NOMO-1 treated with dmso at 0.1 percent for 144 hours (cell line): ENCODE data around the gene TMEM40.
A peak's percentile ranks its signal among the peaks of the same experiment; 100 is the strongest.
"Not testable (repeated sequence)": the region's sequence is repeated elsewhere in the genome, so short reads cannot be mapped to it uniquely, and the experiment has no call there.

Source experiments
- DNase-seq: peaks from one replicate; lab custom pipeline; 2025; ENCODE audit not compliant: unreplicated experiment; lab: John Stamatoyannopoulos, UW

Gene TMEM40

DNA sequence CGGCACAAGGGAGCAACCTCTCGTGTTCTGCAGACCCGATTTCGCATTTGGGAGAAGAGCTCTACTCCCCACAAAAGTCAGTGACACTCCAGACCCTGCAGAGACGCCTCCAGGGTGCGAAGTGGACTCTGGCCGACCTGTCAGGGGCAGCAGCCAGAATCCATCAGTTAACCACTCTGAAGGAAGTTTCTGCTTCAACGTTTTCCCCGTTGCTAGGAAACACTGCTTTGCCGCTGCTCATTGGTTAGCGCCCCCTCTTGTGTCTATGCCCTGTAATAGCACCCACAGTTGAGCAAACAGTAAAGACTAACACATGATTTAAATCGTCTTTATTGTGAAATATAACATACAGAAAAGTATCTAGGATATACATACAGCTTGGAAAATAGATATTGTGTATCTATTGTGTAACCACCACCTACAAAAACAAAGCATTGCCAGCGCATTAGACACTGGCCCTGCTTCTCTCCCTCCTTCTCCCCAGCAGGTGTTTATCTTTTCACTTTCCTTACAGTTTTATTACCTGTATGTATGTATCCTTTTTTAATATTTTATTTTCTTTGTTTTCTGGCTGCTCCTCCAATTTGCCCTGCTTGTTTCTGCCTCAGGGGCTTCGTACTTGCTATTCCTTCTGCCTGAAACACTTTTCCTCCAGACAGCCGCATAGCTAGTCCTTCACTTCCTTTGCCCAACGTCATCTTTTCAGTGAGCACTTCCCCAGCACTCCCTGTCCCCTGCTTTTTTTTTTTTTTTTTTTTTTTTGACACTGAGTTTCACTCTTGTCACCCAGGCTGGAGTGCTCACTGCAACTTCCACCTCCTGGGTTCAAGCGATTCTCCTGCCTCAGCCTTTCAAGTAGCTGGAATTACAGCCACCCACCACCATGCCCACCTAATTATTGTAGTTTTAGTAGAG lies 38.8 kb downstream of the TMEM40 start:
- DNase-seq = peak; percentile 62

GRCh38 chr3:12719541-12719940 lies 39.5 kb downstream of the TMEM40 start:
- DNase-seq = no peak

DNA sequence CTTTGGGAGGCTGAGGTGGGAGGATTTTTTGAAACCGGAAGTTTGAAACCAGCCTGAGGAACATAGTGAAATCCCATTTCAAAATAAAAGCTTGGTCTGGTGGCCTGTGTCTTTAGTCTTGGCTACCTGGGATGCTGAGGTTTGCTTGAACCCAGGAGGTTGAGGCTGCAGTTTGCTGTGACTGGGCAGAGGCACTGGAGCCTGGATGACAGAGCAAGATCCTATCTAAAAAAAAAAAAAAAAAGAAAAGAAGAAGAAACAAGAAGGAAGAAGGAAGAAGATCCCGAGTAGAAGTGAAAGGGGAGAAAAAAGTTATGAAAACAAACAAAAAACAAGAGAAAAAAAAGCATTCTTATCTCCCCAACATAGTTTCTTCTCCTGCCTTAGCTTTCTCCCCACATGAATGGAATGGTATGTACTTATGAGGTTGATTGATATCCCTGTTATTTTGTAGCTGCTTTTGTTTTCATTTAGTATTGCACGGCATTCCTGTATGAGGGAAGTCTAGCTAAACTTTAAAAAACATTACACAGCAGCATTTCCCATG lies 42.4 kb downstream of the TMEM40 start:
- no peak for DNase-seq

- no peak for DNase-seq
These were observed 44.8 kb downstream of the TMEM40 start for GRCh38 chr3:12714278-12714677.

- DNase-seq = no peak
These were observed 49.0 kb downstream of the TMEM40 start for GRCh38 chr3:12710062-12710461.

DNA sequence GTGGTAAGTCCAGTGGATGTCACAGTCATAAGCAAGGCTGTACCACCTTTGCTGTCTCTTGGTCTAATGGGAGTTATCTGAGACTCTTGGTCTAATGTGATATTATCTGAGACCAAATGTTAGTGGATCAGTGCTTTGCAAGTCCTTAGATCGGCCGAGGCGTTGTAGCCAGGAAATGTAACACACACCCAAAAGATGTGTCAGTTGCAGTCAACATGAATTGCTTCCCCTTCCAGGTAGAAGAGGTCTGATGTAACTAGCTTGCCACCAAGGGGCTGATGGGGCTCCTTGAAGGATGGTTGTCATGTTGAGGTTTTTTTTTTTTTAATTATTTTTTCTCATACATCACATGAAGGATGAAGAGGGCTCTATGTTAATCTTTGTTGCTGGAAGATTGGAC lies 49.7 kb downstream of the TMEM40 start:
- no peak for DNase-seq

- no peak for DNase-seq
These were observed 50.4 kb downstream of the TMEM40 start for GRCh38 chr3:12708584-12709192.

DNA sequence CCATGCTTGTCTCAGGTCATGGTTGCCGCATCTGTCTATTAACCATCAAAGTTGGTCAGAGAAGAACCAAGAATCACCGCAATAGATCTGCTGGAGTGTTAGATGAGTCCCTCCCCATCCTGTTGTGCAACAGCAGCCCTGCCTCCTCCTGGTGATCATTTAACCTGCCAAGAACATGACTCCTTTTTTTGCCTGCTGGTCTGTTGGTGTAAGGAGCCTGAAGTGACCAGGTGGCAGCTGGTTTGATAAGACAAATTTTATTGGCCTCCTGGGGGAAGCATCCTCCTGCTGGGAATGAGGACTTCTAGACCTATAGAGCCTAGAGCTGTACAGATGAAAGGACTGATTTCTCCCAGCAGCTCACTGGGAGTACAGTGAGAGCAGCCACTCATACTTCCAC lies 51.6 kb downstream of the TMEM40 start:
- DNase-seq = peak; percentile 46

- DNase-seq = peak; percentile 42
These were observed 52.4 kb downstream of the TMEM40 start for GRCh38 chr3:12706504-12707253.

GRCh38 chr3:12705981-12706380 lies 53.1 kb downstream of the TMEM40 start:
- no peak for DNase-seq

DNA sequence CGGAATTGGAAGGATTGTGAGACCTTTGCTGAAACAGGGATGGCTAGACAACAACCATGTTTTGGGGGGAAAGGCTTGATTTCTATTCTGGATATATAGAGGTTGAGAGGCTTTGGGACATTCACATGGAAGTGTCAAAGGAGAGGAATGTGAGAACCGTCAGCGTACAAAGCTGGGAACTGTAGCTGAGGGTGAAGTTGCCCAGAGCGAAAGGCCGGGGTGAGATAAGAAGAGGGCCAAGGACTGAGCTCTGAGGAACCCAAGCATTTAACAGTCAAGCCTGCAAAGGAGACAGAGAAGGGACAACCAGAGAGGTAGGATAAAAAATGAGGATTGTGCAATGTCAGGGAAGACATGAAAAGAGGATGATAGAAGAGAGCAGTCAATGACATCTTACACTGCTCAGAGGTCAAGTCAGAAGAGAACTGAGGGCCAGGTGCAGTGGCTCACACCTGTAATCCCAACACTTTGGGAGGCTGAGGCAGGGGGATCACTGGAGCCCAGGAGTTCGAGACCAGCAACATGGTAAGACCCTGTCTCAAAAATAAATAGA lies 53.6 kb downstream of the TMEM40 start:
- DNase-seq = no peak

GRCh38 chr3:12702501-12702900 lies 56.6 kb downstream of the TMEM40 start:
- DNase-seq = no peak

- DNase-seq = not testable (repeated sequence)
These were observed 57.5 kb downstream of the TMEM40 start for GRCh38 chr3:12701601-12702000.

DNA sequence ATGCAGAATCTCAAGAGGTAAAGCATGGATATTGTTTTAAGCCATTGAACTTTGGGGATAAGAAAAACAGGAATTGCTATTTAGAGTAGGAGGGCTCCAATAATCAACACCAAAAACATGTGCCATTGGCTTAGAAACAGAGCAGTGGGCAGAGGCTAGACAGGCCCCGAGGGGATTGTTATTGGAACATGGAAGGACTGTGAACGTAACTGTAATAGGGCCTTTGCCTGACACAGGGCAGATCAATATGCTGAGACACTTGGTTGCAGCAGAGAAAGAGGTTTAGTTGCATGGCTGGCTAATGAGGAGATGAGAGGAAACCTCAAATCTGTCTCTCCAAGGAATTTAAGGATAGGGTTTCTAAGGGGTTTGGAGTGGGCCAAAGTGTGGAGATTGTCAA lies 58.3 kb downstream of the TMEM40 start:
- DNase-seq = no peak

DNA sequence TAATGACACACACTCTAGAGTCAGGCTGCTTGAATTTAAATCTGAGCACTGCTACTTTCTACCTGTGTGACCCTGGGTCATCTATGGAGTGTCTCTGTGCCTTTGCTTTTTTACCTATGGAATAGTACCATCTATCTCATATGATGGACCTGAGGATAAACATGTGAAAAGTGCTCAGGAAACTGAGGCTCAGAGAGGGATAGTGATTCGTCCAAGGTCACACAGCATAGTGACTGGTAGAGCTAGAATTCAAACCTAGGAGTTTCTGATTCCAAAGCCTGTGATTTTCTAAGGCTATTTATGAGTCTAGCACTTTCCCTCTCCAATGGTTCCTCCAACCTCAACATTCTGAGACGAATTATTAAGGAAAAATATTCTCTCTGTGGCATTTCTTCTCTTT lies 63.1 kb downstream of the TMEM40 start:
- no peak for DNase-seq

DNA sequence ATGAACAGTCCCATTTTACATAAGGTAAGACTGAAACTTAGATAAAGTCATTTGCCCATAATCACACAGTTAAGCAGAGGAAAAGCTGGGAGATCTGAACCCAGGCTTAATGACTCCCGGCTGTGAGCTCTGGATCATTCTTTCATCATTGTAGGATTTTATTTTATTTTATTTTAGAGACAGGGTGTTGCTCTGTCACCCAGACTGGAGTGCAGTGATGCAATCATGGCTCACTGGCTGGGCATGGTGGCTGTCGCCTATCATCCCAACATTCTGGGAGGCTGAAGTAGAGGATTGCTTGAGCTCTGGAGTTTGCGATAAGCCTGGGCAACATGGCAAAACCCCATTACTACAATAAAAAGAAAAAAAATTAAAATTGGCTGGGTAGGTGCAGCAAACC lies 63.9 kb downstream of the TMEM40 start:
- no peak for DNase-seq

DNA sequence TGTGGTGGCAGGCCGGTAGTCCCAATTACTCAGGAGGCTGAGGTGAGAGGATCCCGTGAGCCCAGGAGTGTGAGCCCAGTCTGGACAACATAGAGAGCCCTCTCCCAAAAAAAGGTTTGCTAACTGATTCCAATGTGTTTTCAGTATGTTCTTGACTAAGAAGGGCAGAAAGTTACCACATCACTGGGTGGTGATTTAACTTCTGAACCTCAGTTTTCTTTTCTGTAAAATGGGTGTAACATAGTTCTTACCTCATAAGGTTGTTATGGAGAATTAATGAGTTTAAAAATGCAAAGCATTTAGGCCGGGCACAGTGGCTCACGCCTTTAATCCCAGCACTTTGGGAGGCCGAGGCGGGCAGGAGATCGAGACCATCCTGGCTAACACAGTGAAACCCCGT lies 66.6 kb downstream of the TMEM40 start:
- DNase-seq = no peak

- no peak for DNase-seq
These were observed 68.9 kb downstream of the TMEM40 start for GRCh38 chr3:12689997-12690711.

DNA sequence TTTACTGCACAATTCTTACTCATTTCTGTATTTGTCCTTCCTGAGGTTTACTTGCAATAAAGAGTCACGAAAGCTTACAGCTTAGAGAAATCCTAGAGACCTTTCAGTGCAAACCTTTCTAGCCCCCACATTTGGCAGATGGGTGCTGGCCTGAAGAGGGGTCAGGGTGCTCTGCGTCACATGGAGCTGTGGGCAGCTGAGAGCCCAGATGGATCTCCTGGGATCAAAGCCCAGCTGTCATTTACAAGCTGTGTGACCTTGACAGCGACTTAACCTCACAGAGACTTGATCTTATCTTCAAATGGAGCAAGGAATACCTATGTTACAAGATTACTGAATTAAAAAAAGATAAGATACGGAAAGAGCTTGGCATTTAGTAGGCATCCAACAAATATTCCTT lies 71.1 kb downstream of the TMEM40 start:
- no peak for DNase-seq

GRCh38 chr3:12686096-12686495 lies 73.0 kb downstream of the TMEM40 start:
- DNase-seq = no peak
